ENCODE measurements around the gene NPAS3.

DNA sequence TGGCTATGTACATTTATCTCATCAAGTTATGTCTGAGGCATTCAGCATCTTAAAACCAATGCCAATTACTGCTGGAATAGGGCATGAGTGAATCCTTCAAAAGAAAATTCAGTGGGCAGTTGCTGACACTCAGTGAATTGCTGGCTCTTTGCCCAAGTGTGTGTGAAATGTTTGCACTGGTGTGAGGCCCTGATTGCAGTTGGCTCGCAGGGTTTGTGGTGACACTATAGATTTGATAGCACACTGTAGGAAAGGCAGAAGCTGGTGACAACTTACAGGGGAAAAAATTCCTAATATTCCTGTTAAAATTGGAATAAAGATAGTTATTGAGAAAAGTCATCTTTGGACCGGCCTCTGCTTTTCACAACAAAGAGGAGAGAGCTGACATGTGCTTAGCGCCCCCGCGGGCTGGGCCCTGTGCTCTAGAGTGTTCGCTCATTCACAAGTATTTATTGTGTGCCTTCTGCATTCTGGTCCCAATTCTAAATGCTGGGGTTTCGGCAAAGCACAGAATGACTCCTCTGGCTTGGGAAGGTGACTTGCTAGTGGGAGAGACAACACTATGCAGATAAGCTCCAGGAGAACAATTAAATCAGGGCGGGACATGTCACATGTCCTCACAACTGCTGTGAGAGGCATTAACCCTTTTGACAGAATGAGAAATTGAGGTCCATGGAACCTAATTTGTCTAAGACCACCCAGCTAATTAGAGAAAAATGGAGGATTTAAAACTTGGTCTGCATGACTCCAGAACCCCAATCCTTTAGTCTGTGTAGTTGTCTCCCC lies 418.7 kb downstream of the NPAS3 start:
- TF ChIP-seq, protein P1, sequence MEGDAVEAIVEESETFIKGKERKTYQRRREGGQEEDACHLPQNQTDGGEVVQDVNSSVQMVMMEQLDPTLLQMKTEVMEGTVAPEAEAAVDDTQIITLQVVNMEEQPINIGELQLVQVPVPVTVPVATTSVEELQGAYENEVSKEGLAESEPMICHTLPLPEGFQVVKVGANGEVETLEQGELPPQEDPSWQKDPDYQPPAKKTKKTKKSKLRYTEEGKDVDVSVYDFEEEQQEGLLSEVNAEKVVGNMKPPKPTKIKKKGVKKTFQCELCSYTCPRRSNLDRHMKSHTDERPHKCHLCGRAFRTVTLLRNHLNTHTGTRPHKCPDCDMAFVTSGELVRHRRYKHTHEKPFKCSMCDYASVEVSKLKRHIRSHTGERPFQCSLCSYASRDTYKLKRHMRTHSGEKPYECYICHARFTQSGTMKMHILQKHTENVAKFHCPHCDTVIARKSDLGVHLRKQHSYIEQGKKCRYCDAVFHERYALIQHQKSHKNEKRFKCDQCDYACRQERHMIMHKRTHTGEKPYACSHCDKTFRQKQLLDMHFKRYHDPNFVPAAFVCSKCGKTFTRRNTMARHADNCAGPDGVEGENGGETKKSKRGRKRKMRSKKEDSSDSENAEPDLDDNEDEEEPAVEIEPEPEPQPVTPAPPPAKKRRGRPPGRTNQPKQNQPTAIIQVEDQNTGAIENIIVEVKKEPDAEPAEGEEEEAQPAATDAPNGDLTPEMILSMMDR (IDR thresholded peaks at IDR 0.05; ENCODE audit: low read length) = no peak
- no peak for TF ChIP-seq EZH2phosphoT487 (IDR thresholded peaks at IDR 0.05; ENCODE audit: low read length)
- no peak for TF ChIP-seq EZH2 (optimal IDR thresholded peaks at IDR 0.05; ENCODE audit: low read depth, low read length)
